Liver (tissue), 9 donors: ENCODE results near the gene GRAP2. TPM values are rescaled to one million over a fixed set of nuclear protein-coding genes. Genes with fewer than 3 reads are reported as not detected.

Experiments used
- DNase-seq: peaks from one replicate; pipeline ENCODE4 v3.0.0-alpha.2; 2017; ENCODE audit warnings: low spot score
- H3K27ac ChIP-seq, 2 donors: one replicate each; pipeline ENCODE4 v1.7.0; 2013; ENCODE audit warnings: inconsistent platforms in 2 of 2, low read length in 2 of 2, control low read depth in 1 of 2, low read depth in 1 of 2, mild to moderate bottlenecking in 1 of 2
- H3K27me3 ChIP-seq, 4 donors: one replicate each; pipeline versions ENCODE4 v1.6.1 to v1.7.0; 2013; ENCODE audit warnings: low read length in 3 of 4, inconsistent platforms in 1 of 4, mild to moderate bottlenecking in 1 of 4, moderate library complexity in 1 of 4; ENCODE audit not compliant: control insufficient read depth in 4 of 4, insufficient read depth in 4 of 4
- H3K36me3 ChIP-seq, 4 donors: one replicate each; pipeline versions ENCODE4 v1.6.1 to v1.7.0; 2013; ENCODE audit warnings: low read length in 3 of 4, mild to moderate bottlenecking in 3 of 4, low read depth in 1 of 4, moderate library complexity in 1 of 4; ENCODE audit not compliant: control insufficient read depth in 4 of 4, insufficient read depth in 3 of 4
- H3K4me1 ChIP-seq, 4 donors: one replicate each; pipeline versions ENCODE4 v1.6.1 to v1.7.0; 2013; ENCODE audit warnings: low read length in 3 of 4, mild to moderate bottlenecking in 3 of 4, moderate library complexity in 1 of 4; ENCODE audit not compliant: control insufficient read depth in 4 of 4, insufficient read depth in 4 of 4
- H3K4me3 ChIP-seq, 3 donors: one replicate each; pipeline versions ENCODE4 v1.6.1 to v1.7.0; 2013; ENCODE audit warnings: low read length in 3 of 3, control low read depth in 1 of 3, low read depth in 1 of 3, mild to moderate bottlenecking in 1 of 3
- H3K9ac ChIP-seq, 2 donors: one replicate each; pipeline ENCODE4 v1.7.0; 2013; ENCODE audit warnings: low read length in 2 of 2, mild to moderate bottlenecking in 2 of 2, moderate library complexity in 2 of 2, control low read depth in 1 of 2, low read depth in 1 of 2
- H3K9me3 ChIP-seq, 4 donors: one replicate each; pipeline versions ENCODE4 v1.6.1 to v1.7.0; 2013; ENCODE audit warnings: low read length in 3 of 4; ENCODE audit not compliant: control insufficient read depth in 4 of 4
- EGR1 ChIP-seq, 2 donors: IDR thresholded peaks; 2 replicates each; pipeline ENCODE4 v1.6.1; 2016 to 2018; ENCODE audit warnings: antibody characterized with exemption in 2 of 2, low read depth in 2 of 2
- GABPA ChIP-seq, 2 donors: IDR thresholded peaks in 1 of 2; conservative IDR thresholded peaks in 1 of 2; 2 replicates each; pipeline ENCODE4 v1.6.1; 2016; ENCODE audit warnings: antibody characterized with exemption in 2 of 2, mild to moderate bottlenecking in 1 of 2, moderate library complexity in 1 of 2
- HNF4A ChIP-seq, 2 donors: conservative IDR thresholded peaks; 2 replicates each; pipeline ENCODE4 v1.6.1; 2016; ENCODE audit warnings: antibody characterized with exemption in 2 of 2, mild to moderate bottlenecking in 2 of 2
- HNF4G ChIP-seq: IDR thresholded peaks from 2 replicates; pipeline ENCODE4 v1.6.1; 2016; ENCODE audit warnings: antibody characterized with exemption
- JUND ChIP-seq, 2 donors: IDR thresholded peaks; 2 replicates each; pipeline ENCODE4 v1.6.1; 2016; ENCODE audit warnings: antibody characterized with exemption in 2 of 2
- NR2F2 ChIP-seq: IDR thresholded peaks from 2 replicates; pipeline ENCODE4 v1.6.1; 2016; ENCODE audit warnings: antibody characterized with exemption
- RAD21 ChIP-seq, 2 donors: IDR thresholded peaks; 2 replicates each; pipeline ENCODE4 v1.6.1; 2016; ENCODE audit warnings: antibody characterized with exemption in 2 of 2, mild to moderate bottlenecking in 2 of 2
- RXRA ChIP-seq, 2 donors: IDR thresholded peaks; 2 replicates each; pipeline ENCODE4 v1.6.1; 2017 to 2018; ENCODE audit warnings: antibody characterized with exemption in 2 of 2, mild to moderate bottlenecking in 1 of 2
- SP1 ChIP-seq: IDR thresholded peaks from 2 replicates; pipeline ENCODE4 v1.6.1; 2018; ENCODE audit warnings: antibody characterized with exemption, mild to moderate bottlenecking
- TAF1 ChIP-seq: conservative IDR thresholded peaks from 2 replicates; pipeline ENCODE4 v1.6.1; 2016; ENCODE audit warnings: antibody characterized with exemption, mild to moderate bottlenecking
- YY1 ChIP-seq: IDR thresholded peaks from 2 replicates; pipeline ENCODE4 v1.6.1; 2016; ENCODE audit warnings: antibody characterized with exemption, mild to moderate bottlenecking
- WGBS: extraction: QIAGEN DNeasy Blood & Tissue Kit; methylation state at CpG from one replicate; pipeline ENCODE4 v1.1.7; 2013; 5-methylcytosine and 5-hydroxymethylcytosine counted together
- polyA plus RNA-seq, 2 donors: library from polyadenylated mRNA; stranded (reverse) in 1 of 2; unstranded in 1 of 2; fragments of 200-250 nt in 1 of 2; fragments of >200 nt in 1 of 2; fragmentation: Nextera tagmentation in 1 of 2; extraction: Ambion mirVana in 1 of 2; gene quantifications; one replicate each; pipeline versions ENCODE4 v1.2.1 to v1.2.3, GENCODE V29; 2013 to 2015
- total RNA-seq, 2 donors: library from RNA; depleted of rRNA; stranded (reverse); fragments of >200 nt; gene quantifications; one replicate each; pipeline ENCODE4 v1.2.3, GENCODE V29; 2014
- TF ChIP-seq, protein P1 (sequence below): IDR thresholded peaks from 2 replicates; pipeline ENCODE4 v1.6.1; 2016; ENCODE audit warnings: antibody characterized with exemption
- TF ChIP-seq, protein P2 (sequence below): IDR thresholded peaks from 2 replicates; pipeline ENCODE4 v1.6.1; 2016; ENCODE audit warnings: antibody characterized with exemption
- TF ChIP-seq, protein P3 (sequence below): fragments of 150-350 bp; IDR thresholded peaks from 2 replicates; pipeline ENCODE4 v1.5.1; 2017; ENCODE audit warnings: improper control_type of control experiment, low read depth, low read length; ENCODE audit not compliant: missing input control
- TF ChIP-seq, protein P4 (sequence below): IDR thresholded peaks from 2 replicates; pipeline ENCODE4 v1.6.1; 2016; ENCODE audit warnings: antibody characterized with exemption, mild to moderate bottlenecking
- donor health status: healthy.
- donor health status: healthy.
- donor health status: healthy.
- donor health status: healthy.
- donor health status: healthy.

Gene GRAP2
- total and polyA plus RNA-seq, 4 donors = 0.22 to 38.2 (median 0.78) TPM

DNA sequence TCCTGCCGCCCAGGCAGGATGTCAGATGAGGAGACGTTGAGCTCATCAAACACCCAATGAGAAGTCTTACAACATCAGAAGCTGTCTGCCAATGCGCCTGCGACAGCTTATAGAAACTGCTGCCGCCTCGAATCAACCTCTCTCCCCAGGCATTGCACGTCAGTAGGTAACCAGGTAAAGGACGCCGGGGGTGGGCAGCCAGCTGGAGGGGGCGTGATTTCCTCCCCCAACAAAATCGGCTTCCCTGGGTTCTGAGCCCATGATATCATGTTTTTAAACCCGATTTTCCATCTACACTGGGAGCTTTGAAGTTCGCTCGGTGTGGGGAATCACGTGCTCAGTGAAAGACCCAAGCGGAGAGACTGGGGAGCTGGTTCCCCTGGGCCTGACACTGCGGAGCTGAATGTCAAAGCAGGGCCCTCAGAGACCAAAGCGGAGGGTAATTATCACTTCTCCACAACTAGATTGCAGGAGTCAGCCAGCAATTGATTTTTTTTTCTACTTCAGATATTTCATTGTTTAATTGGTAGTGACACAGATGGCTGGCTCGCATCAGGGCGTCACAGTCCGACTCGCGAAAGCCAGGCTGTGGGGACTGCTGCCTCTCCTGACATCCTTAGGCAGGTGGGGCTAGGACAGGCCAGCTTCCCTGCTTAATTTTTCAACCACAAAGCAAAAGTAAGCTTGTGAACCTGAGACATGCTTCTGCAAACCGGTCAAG is 109.2 kb downstream of the GRAP2 start (continued):
- TF ChIP-seq HNF4G = no peak

DNA sequence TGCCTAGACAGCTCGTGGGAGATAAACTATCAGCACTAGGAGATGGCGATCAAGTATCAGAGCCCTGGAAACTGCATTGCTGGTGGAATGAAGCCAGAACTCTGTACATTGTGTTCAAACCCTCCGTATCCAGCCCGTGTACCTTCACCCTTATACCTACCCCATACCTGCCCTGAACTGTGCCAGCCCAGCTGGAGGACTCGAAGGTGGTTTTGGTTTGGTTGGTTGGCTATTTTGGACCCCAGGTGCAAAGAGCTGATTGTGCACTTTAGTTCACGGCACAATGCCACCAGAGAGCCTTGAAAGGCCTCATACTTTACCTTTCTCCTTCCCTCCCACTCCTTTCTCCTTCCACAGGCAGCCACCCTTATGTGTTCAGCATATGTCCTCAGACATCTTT is 109.9 kb downstream of the GRAP2 start:
- WGBS = 83% methylated on average over 6 of the region's 6 CpGs
- Histone ChIP-seq H3K27ac (no peak overlapping the region), H3K4me1 (peaks cover 0 to 4% (median 0%) of the 10 kb centered on the region in 4 donors), H3K27me3 (no peaks in the 10 kb centered on the region), H3K36me3 (no peaks in the 10 kb centered on the region), H3K9me3 (no peaks in the 10 kb centered on the region), H3K4me3 (no peak overlapping the region), H3K9ac (no peak overlapping the region)
- DNase-seq = no peak
- TF ChIP-seq HNF4A (conservative IDR thresholded peaks at IDR 0.05) = no peak
- TF ChIP-seq, protein P1, sequence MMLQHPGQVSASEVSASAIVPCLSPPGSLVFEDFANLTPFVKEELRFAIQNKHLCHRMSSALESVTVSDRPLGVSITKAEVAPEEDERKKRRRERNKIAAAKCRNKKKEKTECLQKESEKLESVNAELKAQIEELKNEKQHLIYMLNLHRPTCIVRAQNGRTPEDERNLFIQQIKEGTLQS = no peak
- TF ChIP-seq, protein P2, sequence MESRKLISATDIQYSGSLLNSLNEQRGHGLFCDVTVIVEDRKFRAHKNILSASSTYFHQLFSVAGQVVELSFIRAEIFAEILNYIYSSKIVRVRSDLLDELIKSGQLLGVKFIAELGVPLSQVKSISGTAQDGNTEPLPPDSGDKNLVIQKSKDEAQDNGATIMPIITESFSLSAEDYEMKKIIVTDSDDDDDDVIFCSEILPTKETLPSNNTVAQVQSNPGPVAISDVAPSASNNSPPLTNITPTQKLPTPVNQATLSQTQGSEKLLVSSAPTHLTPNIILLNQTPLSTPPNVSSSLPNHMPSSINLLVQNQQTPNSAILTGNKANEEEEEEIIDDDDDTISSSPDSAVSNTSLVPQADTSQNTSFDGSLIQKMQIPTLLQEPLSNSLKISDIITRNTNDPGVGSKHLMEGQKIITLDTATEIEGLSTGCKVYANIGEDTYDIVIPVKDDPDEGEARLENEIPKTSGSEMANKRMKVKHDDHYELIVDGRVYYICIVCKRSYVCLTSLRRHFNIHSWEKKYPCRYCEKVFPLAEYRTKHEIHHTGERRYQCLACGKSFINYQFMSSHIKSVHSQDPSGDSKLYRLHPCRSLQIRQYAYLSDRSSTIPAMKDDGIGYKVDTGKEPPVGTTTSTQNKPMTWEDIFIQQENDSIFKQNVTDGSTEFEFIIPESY = no peak
- no peak for TF ChIP-seq TAF1
- no peak for TF ChIP-seq EGR1 (IDR thresholded peaks at IDR 0.05; ENCODE audit: low read depth in 2 of 2)
- no peak for TF ChIP-seq RAD21 (IDR thresholded peaks at IDR 0.05)
- TF ChIP-seq RXRA (IDR thresholded peaks at IDR 0.05) = no peak
- TF ChIP-seq, protein P3, sequence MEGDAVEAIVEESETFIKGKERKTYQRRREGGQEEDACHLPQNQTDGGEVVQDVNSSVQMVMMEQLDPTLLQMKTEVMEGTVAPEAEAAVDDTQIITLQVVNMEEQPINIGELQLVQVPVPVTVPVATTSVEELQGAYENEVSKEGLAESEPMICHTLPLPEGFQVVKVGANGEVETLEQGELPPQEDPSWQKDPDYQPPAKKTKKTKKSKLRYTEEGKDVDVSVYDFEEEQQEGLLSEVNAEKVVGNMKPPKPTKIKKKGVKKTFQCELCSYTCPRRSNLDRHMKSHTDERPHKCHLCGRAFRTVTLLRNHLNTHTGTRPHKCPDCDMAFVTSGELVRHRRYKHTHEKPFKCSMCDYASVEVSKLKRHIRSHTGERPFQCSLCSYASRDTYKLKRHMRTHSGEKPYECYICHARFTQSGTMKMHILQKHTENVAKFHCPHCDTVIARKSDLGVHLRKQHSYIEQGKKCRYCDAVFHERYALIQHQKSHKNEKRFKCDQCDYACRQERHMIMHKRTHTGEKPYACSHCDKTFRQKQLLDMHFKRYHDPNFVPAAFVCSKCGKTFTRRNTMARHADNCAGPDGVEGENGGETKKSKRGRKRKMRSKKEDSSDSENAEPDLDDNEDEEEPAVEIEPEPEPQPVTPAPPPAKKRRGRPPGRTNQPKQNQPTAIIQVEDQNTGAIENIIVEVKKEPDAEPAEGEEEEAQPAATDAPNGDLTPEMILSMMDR = no peak
- TF ChIP-seq JUND (IDR thresholded peaks at IDR 0.05) = no peak
- TF ChIP-seq, protein P4, sequence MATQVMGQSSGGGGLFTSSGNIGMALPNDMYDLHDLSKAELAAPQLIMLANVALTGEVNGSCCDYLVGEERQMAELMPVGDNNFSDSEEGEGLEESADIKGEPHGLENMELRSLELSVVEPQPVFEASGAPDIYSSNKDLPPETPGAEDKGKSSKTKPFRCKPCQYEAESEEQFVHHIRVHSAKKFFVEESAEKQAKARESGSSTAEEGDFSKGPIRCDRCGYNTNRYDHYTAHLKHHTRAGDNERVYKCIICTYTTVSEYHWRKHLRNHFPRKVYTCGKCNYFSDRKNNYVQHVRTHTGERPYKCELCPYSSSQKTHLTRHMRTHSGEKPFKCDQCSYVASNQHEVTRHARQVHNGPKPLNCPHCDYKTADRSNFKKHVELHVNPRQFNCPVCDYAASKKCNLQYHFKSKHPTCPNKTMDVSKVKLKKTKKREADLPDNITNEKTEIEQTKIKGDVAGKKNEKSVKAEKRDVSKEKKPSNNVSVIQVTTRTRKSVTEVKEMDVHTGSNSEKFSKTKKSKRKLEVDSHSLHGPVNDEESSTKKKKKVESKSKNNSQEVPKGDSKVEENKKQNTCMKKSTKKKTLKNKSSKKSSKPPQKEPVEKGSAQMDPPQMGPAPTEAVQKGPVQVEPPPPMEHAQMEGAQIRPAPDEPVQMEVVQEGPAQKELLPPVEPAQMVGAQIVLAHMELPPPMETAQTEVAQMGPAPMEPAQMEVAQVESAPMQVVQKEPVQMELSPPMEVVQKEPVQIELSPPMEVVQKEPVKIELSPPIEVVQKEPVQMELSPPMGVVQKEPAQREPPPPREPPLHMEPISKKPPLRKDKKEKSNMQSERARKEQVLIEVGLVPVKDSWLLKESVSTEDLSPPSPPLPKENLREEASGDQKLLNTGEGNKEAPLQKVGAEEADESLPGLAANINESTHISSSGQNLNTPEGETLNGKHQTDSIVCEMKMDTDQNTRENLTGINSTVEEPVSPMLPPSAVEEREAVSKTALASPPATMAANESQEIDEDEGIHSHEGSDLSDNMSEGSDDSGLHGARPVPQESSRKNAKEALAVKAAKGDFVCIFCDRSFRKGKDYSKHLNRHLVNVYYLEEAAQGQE = no peak
- no peak for TF ChIP-seq YY1
- no peak for TF ChIP-seq NR2F2
- TF ChIP-seq HNF4G = no peak
- TF ChIP-seq SP1 = no peak
- no peak for TF ChIP-seq GABPA (IDR thresholded peaks at IDR 0.05 in 1 of 2, conservative IDR thresholded peaks at IDR 0.05 in 1 of 2)
